ENCODE measurements around the gene HIBCH. TPM values are rescaled to one million over a fixed set of nuclear protein-coding genes. Genes with fewer than 3 reads are reported as not detected.

The HIBCH gene
- total RNA-seq, 1 donor: 14.5 TPM

DNA sequence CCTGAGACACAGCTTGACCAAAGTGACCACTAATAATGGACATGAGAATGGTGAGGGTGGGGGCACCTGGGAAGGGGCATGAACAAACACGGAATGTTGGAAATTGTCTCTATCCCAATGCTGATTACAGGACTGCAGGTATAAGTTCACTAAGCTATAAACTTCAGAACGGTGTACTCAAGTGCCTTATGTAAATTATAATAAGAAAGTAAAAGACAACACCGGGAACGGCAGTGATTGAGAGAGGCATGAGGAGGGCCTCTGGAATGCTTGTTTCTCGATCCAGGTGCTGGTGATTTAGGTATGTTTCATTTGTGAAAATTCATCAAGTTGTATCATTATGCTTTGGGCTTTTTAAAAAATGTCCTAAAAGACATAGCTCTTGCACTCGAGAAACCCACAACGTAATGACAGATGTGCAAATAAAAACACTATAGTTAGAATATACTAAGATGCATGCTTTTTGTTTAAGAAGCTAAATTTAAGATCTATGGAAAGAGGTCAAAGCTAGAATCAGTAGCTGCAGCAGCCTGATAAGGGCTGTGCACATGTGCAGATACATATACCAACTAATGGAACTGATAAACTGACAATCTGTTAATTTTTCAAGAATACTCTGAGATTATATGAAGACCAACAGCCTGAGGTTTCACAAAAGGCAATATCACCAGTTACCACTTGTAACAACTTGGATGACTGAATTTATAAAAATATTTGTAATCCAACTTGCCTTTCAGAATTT is 7.6 kb downstream of the HIBCH start:
- Histone ChIP-seq H3K9me3 (ENCODE audit: low read depth, low read length) (no peaks in the 10 kb centered on the region), H3K36me3 (ENCODE audit: insufficient read depth, low read length) (peaks cover 3% of the 10 kb centered on the region), H3K27ac (ENCODE audit: low read depth, low read length) (no peak overlapping the region), H3K27me3 (ENCODE audit: insufficient read depth, low read length) (no peaks in the 10 kb centered on the region), H3K4me1 (ENCODE audit: insufficient read depth, low read length) (peaks cover 12% of the 10 kb centered on the region), H3K79me2 (ENCODE audit: insufficient read depth, low read length) (peaks cover 19% of the 10 kb centered on the region), H2AFZ (ENCODE audit: low read length) (no peak overlapping the region), H3K4me3 (ENCODE audit: insufficient read depth, low read length) (no peak overlapping the region), H3K4me2 (ENCODE audit: insufficient read depth, low read length) (no peak overlapping the region), H4K20me1 (ENCODE audit: insufficient read depth, low read length) (no peaks in the 10 kb centered on the region)
- TF ChIP-seq, protein P1, sequence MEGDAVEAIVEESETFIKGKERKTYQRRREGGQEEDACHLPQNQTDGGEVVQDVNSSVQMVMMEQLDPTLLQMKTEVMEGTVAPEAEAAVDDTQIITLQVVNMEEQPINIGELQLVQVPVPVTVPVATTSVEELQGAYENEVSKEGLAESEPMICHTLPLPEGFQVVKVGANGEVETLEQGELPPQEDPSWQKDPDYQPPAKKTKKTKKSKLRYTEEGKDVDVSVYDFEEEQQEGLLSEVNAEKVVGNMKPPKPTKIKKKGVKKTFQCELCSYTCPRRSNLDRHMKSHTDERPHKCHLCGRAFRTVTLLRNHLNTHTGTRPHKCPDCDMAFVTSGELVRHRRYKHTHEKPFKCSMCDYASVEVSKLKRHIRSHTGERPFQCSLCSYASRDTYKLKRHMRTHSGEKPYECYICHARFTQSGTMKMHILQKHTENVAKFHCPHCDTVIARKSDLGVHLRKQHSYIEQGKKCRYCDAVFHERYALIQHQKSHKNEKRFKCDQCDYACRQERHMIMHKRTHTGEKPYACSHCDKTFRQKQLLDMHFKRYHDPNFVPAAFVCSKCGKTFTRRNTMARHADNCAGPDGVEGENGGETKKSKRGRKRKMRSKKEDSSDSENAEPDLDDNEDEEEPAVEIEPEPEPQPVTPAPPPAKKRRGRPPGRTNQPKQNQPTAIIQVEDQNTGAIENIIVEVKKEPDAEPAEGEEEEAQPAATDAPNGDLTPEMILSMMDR (IDR thresholded peaks at IDR 0.05; ENCODE audit: extremely low read depth, low read depth, low read length): no peak
- DNase-seq (ENCODE audit: insufficient read length, low spot score, missing footprints): no peak

DNA sequence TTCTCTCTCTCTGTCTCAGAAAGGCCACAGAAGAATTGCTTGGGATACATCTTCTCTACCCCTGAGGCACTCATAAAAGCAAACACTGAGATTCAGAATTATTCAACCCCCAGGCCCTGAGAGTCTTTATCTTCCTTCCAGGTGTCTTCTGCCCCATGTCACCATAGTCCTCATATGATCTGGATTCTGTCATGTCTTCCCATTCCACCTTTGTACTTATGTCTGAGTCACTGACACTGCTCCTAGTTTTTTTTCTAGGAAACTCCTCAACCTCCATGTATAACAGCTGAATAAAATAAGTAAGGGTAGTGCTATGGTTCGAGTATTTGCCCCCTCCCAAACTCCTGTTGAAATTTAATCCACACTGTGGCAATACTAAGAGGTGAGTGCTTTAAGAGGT is 11.6 kb downstream of the HIBCH start:
- Histone ChIP-seq H3K4me2 (ENCODE audit: insufficient read depth, low read length) (no peak overlapping the region), H2AFZ (ENCODE audit: low read length) (no peak overlapping the region), H3K27me3 (ENCODE audit: insufficient read depth, low read length) (no peaks in the 10 kb centered on the region), H4K20me1 (ENCODE audit: insufficient read depth, low read length) (peaks cover 2% of the 10 kb centered on the region), H3K4me1 (ENCODE audit: insufficient read depth, low read length) (no peaks in the 10 kb centered on the region), H3K79me2 (ENCODE audit: insufficient read depth, low read length) (peaks cover 10% of the 10 kb centered on the region), H3K9me3 (ENCODE audit: low read depth, low read length) (no peaks in the 10 kb centered on the region), H3K36me3 (ENCODE audit: insufficient read depth, low read length) (peaks cover 3% of the 10 kb centered on the region), H3K27ac (ENCODE audit: low read depth, low read length) (no peak overlapping the region), H3K4me3 (ENCODE audit: insufficient read depth, low read length) (no peak overlapping the region)
- DNase-seq (ENCODE audit: insufficient read length, low spot score, missing footprints): no peak
- TF ChIP-seq, protein P1 (IDR thresholded peaks at IDR 0.05; ENCODE audit: extremely low read depth, low read depth, low read length): no peak

DNA sequence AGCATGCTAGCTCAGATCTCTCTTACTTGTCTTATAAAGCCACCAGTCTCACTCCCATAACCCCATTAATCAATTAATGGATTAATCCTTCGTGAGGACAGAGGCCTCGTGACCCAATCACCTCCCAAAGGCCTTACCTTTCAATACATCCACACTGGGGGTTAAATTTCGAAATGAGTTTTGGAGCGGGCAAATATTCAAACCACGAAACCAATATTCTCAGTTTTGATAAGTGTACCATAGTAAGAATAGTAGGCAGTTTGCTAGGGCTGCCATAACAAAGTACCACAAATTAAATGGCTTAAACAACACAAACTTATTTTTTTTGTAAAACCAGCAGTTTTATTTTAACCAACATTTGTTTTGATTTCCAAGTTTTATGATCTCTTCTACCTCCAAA is 15.2 kb downstream of the HIBCH start:
- Histone ChIP-seq H2AFZ (ENCODE audit: low read length) (no peak overlapping the region), H3K4me3 (ENCODE audit: insufficient read depth, low read length) (no peak overlapping the region), H3K4me1 (ENCODE audit: insufficient read depth, low read length) (no peaks in the 10 kb centered on the region), H3K79me2 (ENCODE audit: insufficient read depth, low read length) (peaks cover 6% of the 10 kb centered on the region), H3K27me3 (ENCODE audit: insufficient read depth, low read length) (no peaks in the 10 kb centered on the region), H3K4me2 (ENCODE audit: insufficient read depth, low read length) (no peak overlapping the region), H4K20me1 (ENCODE audit: insufficient read depth, low read length) (peaks cover 4% of the 10 kb centered on the region), H3K36me3 (ENCODE audit: insufficient read depth, low read length) (peaks cover 3% of the 10 kb centered on the region), H3K27ac (ENCODE audit: low read depth, low read length) (no peak overlapping the region), H3K9me3 (ENCODE audit: low read depth, low read length) (no peaks in the 10 kb centered on the region)
- no peak for DNase-seq (ENCODE audit: insufficient read length, low spot score, missing footprints)
- TF ChIP-seq, protein P1 (IDR thresholded peaks at IDR 0.05; ENCODE audit: extremely low read depth, low read depth, low read length): no peak

DNA sequence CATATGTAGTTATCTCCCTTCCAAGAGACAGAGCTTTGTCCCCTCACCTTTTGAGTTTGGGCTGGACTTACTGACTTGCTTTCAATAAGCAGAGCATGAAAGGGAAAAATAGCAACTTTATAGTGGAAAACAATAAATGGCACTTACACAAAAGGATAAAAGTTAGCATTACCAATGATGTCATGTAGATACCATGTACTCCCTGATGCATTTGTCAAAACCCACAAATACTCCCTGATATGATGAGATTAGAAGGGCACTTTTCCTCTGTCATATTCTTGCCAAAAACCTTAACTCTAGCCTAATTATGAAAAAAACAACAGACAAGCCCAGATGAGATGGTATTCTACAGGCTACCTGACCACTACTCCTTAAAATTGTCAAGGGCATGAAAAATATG is 16.0 kb downstream of the HIBCH start:
- TF ChIP-seq, protein P1 (IDR thresholded peaks at IDR 0.05; ENCODE audit: extremely low read depth, low read depth, low read length): no peak
- Histone ChIP-seq H3K4me3 (ENCODE audit: insufficient read depth, low read length) (no peak overlapping the region), H3K27ac (ENCODE audit: low read depth, low read length) (no peak overlapping the region), H3K4me2 (ENCODE audit: insufficient read depth, low read length) (no peak overlapping the region), H3K27me3 (ENCODE audit: insufficient read depth, low read length) (no peaks in the 10 kb centered on the region), H2AFZ (ENCODE audit: low read length) (no peak overlapping the region), H4K20me1 (ENCODE audit: insufficient read depth, low read length) (peaks cover 4% of the 10 kb centered on the region), H3K79me2 (ENCODE audit: insufficient read depth, low read length) (peaks cover 6% of the 10 kb centered on the region), H3K36me3 (ENCODE audit: insufficient read depth, low read length) (peaks cover 2% of the 10 kb centered on the region), H3K4me1 (ENCODE audit: insufficient read depth, low read length) (no peaks in the 10 kb centered on the region), H3K9me3 (ENCODE audit: low read depth, low read length) (no peaks in the 10 kb centered on the region)
- no peak for DNase-seq (ENCODE audit: insufficient read length, low spot score, missing footprints)

All from osteoblast (primary cell).